Measurements from ENCODE around the gene SCN5A.

Gene SCN5A

DNA sequence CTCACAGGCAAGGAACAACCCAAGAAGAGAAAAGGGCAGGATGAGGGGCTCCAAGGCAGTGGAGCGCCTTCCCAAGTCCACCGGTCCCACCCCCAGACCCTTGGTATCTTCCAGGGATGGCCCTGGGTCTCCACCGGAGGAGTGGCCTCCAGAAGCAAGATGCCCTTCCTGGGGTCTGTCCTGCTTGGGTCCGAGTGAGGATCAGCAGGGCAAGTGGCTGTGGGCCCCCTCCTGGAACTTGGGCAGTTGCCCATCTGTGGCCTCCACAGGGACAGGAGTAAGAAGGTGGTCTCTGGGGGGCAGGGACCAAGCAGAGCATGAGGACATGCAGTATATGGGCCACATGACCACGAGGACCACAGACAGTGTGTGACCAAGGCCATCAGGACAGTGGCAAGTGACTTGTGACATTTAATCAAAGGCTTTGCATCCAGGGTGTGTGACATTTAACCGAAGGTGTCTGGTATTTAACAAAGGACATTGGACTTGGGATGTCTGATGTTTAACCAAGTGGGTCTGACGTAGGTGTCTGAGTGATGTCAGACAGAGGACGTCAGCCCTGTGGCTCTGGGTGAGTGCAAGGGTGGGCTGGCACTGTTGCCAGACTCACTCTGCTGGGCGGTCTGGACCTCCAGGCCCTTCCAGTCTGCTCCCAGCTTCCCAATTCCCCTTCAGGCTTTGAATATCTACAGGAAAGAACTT, 34.7 kb downstream of the SCN5A start:
- no peak overlapping the region for H3K4me3 ChIP-seq (ENCODE audit: control insufficient read depth, low read depth, low read length)
- TF ChIP-seq, protein P1, sequence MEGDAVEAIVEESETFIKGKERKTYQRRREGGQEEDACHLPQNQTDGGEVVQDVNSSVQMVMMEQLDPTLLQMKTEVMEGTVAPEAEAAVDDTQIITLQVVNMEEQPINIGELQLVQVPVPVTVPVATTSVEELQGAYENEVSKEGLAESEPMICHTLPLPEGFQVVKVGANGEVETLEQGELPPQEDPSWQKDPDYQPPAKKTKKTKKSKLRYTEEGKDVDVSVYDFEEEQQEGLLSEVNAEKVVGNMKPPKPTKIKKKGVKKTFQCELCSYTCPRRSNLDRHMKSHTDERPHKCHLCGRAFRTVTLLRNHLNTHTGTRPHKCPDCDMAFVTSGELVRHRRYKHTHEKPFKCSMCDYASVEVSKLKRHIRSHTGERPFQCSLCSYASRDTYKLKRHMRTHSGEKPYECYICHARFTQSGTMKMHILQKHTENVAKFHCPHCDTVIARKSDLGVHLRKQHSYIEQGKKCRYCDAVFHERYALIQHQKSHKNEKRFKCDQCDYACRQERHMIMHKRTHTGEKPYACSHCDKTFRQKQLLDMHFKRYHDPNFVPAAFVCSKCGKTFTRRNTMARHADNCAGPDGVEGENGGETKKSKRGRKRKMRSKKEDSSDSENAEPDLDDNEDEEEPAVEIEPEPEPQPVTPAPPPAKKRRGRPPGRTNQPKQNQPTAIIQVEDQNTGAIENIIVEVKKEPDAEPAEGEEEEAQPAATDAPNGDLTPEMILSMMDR (conservative IDR thresholded peaks at IDR 0.05; ENCODE audit: control insufficient read depth, insufficient read depth, low read depth, low read length), result no peak
- DNase-seq (ENCODE audit: low read depth), result no peak

DNA sequence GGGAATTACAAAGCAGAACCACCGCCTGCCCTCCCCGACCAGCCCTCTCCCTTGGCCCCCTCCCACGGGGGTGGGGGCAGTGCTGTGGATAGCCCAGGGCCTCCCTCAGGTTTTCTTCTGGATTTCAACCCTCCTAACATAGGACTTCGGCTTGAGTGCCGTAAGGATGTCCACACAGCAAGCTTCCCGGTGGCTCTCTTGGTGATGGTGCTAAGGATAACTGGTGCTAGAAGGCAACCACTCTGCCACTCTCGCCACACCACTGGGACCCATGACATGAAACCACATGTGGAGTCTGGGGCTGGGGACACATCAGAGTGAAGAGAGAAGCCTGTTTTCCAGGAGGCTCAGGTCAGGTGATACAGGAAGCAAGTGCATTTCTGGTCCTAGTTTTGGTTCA, 35.4 kb downstream of the SCN5A start:
- TF ChIP-seq, protein P1 (conservative IDR thresholded peaks at IDR 0.05; ENCODE audit: control insufficient read depth, insufficient read depth, low read depth, low read length), result no peak
- H3K4me3 ChIP-seq (ENCODE audit: control insufficient read depth, low read depth, low read length), result no peak overlapping the region
- DNase-seq (ENCODE audit: low read depth), result no peak

DNA sequence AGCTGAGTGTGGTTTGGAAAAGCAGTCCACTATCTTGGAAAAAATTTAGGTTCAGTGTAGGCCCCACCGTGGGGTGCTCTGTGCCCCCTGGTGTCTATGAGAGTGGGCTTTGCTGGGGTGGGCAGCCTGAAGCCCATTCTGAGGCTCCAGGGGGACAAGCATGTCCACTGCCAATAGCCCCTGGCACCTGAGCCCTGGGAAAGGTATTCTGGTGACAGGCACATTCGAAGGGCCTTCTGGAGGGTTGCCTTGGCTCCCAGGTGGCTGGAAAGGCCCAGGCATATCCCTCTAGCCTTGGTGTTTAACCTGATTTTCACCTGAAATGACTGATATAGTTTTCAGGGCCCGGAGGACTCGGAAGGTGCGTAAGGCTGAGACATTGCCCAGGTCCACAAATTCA, 36.1 kb downstream of the SCN5A start:
- DNase-seq (ENCODE audit: low read depth), result no peak
- TF ChIP-seq, protein P1 (conservative IDR thresholded peaks at IDR 0.05; ENCODE audit: control insufficient read depth, insufficient read depth, low read depth, low read length), result no peak
- no peak overlapping the region for H3K4me3 ChIP-seq (ENCODE audit: control insufficient read depth, low read depth, low read length)

DNA sequence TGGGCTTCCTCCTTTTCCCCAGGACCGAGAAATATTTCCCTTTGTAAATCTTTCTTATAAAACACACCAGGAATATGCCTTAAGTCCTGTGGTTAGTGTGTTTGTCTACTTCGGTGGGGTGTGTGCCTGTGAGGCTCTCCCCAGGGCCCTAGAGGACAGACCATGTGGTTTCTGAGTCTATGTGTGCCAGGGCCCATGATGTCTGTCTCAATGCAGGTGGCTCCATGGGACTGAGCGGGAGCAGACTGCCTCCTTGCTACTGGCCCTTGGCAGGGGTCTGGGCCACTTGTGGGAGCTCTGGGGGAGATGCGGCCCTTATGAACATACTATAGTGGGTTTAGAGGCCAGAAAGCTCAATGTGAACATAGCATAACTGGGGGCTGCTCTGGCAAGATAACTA, 37.6 kb downstream of the SCN5A start:
- no peak overlapping the region for H3K4me3 ChIP-seq (ENCODE audit: control insufficient read depth, low read depth, low read length)
- TF ChIP-seq, protein P1 (conservative IDR thresholded peaks at IDR 0.05; ENCODE audit: control insufficient read depth, insufficient read depth, low read depth, low read length), result no peak
- DNase-seq (ENCODE audit: low read depth), result no peak

DNA sequence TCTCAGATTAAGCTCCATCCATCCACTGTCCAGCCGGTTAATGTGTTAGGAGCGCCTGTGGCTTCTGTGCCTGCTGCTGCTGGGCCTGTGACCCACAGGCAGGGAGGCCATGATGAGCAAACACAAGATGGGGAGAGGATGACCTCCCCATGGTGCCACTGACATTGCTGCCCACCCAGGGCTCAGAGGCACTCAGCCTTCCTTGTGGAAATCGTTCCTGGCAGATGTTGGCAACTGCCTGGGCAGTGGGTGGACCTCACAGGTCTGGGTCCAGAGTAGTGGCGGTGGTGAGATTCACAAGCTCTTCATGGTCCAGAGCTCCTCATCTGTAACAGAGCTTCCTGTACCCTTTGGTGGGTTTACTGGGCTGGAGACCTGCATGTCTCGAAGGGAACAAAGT, 38.6 kb downstream of the SCN5A start:
- TF ChIP-seq, protein P1 (conservative IDR thresholded peaks at IDR 0.05; ENCODE audit: control insufficient read depth, insufficient read depth, low read depth, low read length), result no peak
- DNase-seq (ENCODE audit: low read depth), result no peak
- H3K4me3 ChIP-seq (ENCODE audit: control insufficient read depth, low read depth, low read length), result no peak overlapping the region

DNA sequence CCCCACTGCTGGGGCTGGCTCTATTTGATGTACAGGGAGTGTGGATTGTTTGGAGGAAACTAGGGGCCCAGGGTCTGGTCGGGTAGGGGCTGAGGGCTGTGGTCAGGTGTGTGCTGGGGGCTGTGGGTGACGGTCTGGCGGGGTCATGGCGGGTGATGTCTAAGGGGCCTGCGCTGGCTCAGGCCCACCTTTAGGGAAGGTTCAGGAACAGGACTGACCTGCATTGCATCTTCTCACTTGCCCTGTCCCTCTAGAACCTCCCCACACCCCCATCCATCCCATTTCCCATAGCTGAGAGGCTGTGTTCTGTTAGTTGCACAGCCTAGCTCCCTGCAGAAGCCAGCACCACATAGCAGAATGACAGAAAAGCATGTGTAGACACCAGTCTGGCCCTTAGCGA, 39.1 kb downstream of the SCN5A start:
- no peak for DNase-seq (ENCODE audit: low read depth)
- TF ChIP-seq, protein P1 (conservative IDR thresholded peaks at IDR 0.05; ENCODE audit: control insufficient read depth, insufficient read depth, low read depth, low read length), result no peak
- no peak overlapping the region for H3K4me3 ChIP-seq (ENCODE audit: control insufficient read depth, low read depth, low read length)
